Mucosa of descending colon (tissue), 3 donors: ENCODE data around the gene ILDR2. TPM values are rescaled to one million over a fixed set of nuclear protein-coding genes. Genes with fewer than 3 reads are reported as not detected.
A peak's percentile ranks its signal among the peaks of the same experiment; 100 is the strongest.
"Not testable (repeated sequence)": the region's sequence is repeated elsewhere in the genome, so short reads cannot be mapped to it uniquely, and the experiment has no call there.

Source experiments
- ATAC-seq: fragments of 200-7000 bp; cut with Tn5 transposase; one replicate; pipeline ENCODE4 v1.9.1; 2020; ENCODE audit warnings: mild to moderate bottlenecking, moderate library complexity
- DNase-seq, 3 donors: peaks; one replicate each; pipeline ENCODE4 v3.0.0-alpha.2; 2020
- H3K36me3 ChIP-seq: fragments of 200-600 bp; one replicate; pipeline ENCODE4 v1.8.0; 2021; ENCODE audit warnings: low read depth, mild to moderate bottlenecking
- H3K4me1 ChIP-seq: fragments of 200-600 bp; one replicate; pipeline ENCODE4 v1.8.0; 2021; ENCODE audit warnings: low read depth, mild to moderate bottlenecking
- H3K4me3 ChIP-seq: fragments of 200-600 bp; one replicate; pipeline ENCODE4 v1.8.0; 2021; ENCODE audit warnings: mild to moderate bottlenecking
- H3K9me3 ChIP-seq: fragments of 200-600 bp; one replicate; pipeline ENCODE4 v1.8.0; 2021; ENCODE audit warnings: mild to moderate bottlenecking
- intact Hi-C, 2 donors: fragments of 100-400 bp; cut with DNase I in 1 of 2; cut with micrococcal nuclease in 1 of 2; formaldehyde crosslinking; loops; one replicate each; pipeline versions ENCODE4 v1.11.0 to v1.11.1; 2022; cut with DNase I, micrococcal nuclease
- total RNA-seq, 3 donors: library from RNA; stranded (reverse); fragmentation: NEBNext Ultra II Directional in 2 of 3; extraction: Animal tissue kit (Norgen Biotek cat#: 25700) in 2 of 3; gene quantifications; one replicate each; pipeline versions ENCODE4 v1.2.1 to v1.2.4, GENCODE V29; 2021 to 2023
- TF ChIP-seq, protein P1 (sequence below): fragments of 200-600 bp; IDR thresholded peaks from one replicate; pipeline ENCODE4 v1.8.0; 2022; ENCODE audit warnings: antibody characterized with exemption, mild to moderate bottlenecking
- donor health status: DM: no; HTN: no; CAD: no; lungs with moderate emphysema.
- donor health status: DM: no; HTN: no; CAD: no.
- donor health status: DM: no; HTN: yes; CAD: no.

ILDR2 gene
- total RNA-seq, 3 donors from 2014 or later: 0.46 to 7.3 (median 0.52) TPM

DNA sequence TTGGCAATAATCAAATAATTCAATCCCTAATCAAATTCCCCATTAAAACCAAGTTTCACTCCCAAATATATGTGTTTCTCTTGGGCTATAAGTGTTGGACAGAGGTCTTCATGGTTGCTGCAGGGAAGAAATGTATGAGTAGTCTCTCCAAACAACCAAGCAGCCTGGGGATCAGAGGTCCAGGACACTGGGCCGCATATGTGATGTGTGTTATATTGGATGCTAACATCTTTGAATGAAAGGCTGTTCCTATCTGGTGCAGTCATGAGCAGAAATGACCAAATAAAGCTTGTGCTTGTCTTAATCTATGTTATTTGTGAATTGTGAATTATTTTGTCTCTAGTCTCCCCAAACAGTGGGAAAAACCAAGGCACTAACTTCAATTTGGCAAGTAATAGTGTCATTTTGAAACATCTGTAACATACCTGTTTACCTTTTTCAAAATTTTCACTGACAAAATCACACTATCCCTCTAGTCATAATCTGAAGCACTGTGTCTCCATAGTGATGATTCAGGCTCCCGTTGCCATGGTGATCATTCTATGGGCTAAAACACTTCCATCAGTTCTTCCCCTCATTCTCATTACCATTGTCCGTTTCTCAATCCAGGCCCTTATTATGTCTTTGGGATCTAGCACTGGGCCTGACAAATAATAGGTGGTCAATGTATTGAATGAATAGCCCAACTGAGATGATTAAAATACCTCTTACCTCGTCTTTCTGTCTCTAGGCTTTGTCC is 86.8 kb downstream of the ILDR2 start:
- intact Hi-C loops: no loop called here
- TF ChIP-seq, protein P1, sequence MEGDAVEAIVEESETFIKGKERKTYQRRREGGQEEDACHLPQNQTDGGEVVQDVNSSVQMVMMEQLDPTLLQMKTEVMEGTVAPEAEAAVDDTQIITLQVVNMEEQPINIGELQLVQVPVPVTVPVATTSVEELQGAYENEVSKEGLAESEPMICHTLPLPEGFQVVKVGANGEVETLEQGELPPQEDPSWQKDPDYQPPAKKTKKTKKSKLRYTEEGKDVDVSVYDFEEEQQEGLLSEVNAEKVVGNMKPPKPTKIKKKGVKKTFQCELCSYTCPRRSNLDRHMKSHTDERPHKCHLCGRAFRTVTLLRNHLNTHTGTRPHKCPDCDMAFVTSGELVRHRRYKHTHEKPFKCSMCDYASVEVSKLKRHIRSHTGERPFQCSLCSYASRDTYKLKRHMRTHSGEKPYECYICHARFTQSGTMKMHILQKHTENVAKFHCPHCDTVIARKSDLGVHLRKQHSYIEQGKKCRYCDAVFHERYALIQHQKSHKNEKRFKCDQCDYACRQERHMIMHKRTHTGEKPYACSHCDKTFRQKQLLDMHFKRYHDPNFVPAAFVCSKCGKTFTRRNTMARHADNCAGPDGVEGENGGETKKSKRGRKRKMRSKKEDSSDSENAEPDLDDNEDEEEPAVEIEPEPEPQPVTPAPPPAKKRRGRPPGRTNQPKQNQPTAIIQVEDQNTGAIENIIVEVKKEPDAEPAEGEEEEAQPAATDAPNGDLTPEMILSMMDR: no peak
- ATAC-seq (no peak), DNase-seq (no peak)
- peaks cover 6% of the 10 kb centered on the region for H3K4me1 ChIP-seq
- no peaks in the 10 kb centered on the region for H3K9me3 ChIP-seq
- H3K4me3 ChIP-seq: no peak overlapping the region
- no peaks in the 10 kb centered on the region for H3K36me3 ChIP-seq

DNA sequence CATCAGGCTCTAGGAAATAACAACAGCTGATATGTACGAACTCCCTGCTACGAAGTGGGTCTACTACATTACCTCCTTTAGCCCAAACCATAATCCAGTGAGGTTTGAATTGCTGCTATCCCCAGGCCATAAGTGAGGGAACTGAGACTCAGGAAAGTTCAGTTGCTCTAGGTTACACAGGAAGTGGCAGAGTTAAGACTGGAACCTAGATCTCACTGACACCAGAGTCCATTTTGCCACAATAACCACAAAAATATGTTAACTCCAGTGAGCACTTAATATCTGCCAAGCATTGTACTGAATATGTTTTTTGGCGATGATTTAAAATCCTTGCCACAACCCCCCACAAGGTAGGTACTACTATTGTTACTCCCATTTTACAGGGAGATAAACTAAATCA is 90.4 kb downstream of the ILDR2 start:
- TF ChIP-seq, protein P1: no peak
- peaks cover 6% of the 10 kb centered on the region for H3K4me1 ChIP-seq
- no peaks in the 10 kb centered on the region for H3K9me3 ChIP-seq
- intact Hi-C loops: no loop called here
- DNase-seq (no peak), ATAC-seq (no peak)
- no peak overlapping the region for H3K4me3 ChIP-seq
- H3K36me3 ChIP-seq: no peaks in the 10 kb centered on the region

DNA sequence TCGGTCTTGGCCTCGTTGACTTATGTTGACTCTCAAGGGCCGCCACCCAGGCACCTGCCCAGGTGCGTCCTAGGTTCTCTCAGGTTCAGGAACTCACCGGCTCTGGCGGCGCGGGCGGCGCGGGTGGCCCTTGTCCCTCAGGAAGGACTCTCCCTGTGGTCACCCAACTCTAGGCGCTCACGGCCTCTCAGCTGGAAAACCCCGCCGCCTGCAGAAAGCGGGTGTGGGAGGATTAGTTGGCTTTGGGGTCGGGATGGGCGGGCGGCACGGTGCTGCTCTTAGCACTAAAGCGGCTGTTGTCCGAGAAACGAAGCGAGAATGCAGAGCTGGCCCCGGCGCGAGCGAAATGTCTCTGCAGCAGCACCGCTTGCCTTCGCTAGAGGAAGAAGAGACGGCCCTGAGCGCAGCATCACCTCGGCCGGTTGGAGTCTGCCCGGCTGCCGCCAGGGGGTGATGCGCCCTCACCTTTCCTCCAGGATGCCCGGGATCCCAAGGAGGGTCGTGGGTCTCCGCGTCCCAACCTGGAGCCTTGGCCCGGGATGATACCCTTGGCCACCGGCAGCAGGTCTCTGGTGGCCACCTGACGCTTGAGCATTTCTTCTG is 91.2 kb downstream of the ILDR2 start:
- DNase-seq (peak; percentile 55 to 73 (median 59)), ATAC-seq (peak; percentile 92)
- no peaks in the 10 kb centered on the region for H3K9me3 ChIP-seq
- H3K36me3 ChIP-seq: no peaks in the 10 kb centered on the region
- peaks cover 6% of the 10 kb centered on the region for H3K4me1 ChIP-seq
- TF ChIP-seq, protein P1: no peak
- H3K4me3 ChIP-seq: no peak overlapping the region
- intact Hi-C loops: no loop called here

DNA sequence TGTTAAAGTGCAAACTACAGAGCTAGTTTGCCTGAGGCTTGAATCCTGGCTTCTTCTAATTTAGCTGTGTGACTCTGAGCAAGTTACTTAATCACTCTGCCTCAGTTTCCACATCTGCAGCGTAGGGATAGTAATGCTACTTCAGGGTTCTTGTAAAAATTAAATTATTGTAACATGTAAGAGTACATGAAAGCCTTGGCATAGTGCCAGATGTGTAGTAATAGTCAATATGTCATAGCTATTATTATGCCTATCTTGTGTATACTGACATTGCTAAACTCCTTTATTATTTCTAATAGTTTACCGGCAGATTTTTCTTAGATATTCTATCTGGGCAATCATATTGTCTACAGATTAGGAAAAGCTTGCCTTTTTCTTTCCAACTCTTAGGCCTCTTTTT is 92.4 kb downstream of the ILDR2 start:
- intact Hi-C loops: no loop called here
- no peak for ATAC-seq

DNA sequence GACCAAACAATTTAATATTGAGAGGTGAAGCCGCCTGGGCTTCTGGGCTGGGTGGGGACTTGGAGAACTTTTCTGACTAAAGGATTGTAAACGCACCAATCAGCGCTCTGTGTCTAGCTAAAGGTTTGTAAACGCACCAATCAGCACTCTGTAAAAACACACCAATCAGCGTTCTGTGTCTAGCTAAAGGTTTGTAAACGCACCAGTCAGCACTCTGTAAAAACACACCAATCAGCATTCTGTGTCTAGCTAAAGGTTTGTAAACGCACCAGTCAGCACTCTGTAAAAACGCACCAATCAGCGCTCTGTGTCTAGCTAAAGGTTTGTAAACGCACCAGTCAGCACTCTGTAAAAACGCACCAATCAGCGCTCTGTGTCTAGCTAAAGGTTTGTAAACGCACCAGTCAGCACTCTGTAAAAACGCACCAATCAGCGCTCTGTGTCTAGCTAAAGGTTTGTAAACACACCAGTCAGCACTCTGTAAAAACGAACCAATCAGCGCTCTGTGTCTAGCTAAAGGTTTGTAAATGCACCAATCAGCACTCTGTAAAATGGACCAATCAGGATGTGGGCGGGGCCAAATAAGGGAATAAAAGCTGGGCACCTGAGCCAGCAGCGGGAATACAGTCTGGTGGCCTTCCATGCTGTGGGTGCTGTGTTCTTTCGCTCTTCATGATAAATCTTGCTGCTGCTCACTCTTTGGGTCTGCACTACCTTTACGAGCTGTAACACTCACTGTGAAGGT is 97.0 kb downstream of the ILDR2 start:
- H3K36me3 ChIP-seq, intact Hi-C loops, DNase-seq, H3K9me3 ChIP-seq, ATAC-seq, H3K4me3 ChIP-seq: not testable (repeated sequence)
- peaks cover 15% of the 10 kb centered on the region for H3K4me1 ChIP-seq

More for the DNA sequence above, 92.4 kb downstream of the ILDR2 start:
- H3K9me3 ChIP-seq: no peaks in the 10 kb centered on the region
- DNase-seq: no peak
- TF ChIP-seq, protein P1: no peak
- no peaks in the 10 kb centered on the region for H3K36me3 ChIP-seq
- peaks cover 6% of the 10 kb centered on the region for H3K4me1 ChIP-seq
- H3K4me3 ChIP-seq: no peak overlapping the region

GRCh38 chr1:166876540-166876838 is 98.9 kb downstream of the ILDR2 start:
- TF ChIP-seq, protein P1: no peak
- Histone ChIP-seq H3K4me3 (no peak overlapping the region), H3K36me3 (no peaks in the 10 kb centered on the region), H3K9me3 (no peaks in the 10 kb centered on the region), H3K4me1 (peaks cover 15% of the 10 kb centered on the region)
- ATAC-seq (no peak), DNase-seq (no peak)
- intact Hi-C loops: no loop called here
